ENCODE data around the gene GALNT10.

GALNT10 gene

DNA sequence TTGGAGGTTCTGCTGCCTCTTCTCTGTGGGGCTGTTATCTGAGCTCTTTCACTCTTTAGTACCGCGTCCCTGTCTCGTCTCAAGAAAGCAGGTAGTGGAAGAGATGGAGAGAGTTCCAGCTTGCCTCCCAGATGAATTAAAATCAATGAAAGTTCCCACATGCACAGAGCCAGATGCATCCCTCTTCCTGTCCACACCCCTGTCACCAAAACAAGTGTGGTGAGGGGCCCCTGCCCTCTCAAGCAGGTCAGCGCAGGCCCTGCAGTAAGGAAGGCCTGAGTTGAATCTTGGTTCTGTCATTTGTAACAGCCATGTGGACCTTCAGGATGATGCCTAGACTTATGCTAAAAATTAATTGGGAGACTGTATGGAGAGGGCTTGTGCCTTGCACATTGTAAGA, 26.9 kb downstream of the GALNT10 start:
- no peak overlapping the region for H3K4me3 ChIP-seq
- H3K4me1 ChIP-seq, result peaks cover 24 to 82% (median 56%) of the 10 kb centered on the region in 10 experiments
- no peaks in the 10 kb centered on the region for H3K9me3 ChIP-seq (replicated peaks in 1 of 11)
- no peak overlapping the region for H3K27ac ChIP-seq
- H3K36me3 ChIP-seq, result peaks cover 0 to 11% (median 0%) of the 10 kb centered on the region in 11 experiments; a peak in 6 of 22 replicates
- peaks cover 0 to 11% (median 0%) of the 10 kb centered on the region in 11 experiments; a peak in 4 of 22 replicates for H4K20me1 ChIP-seq
- TF ChIP-seq Cebpa-rat (IDR thresholded peaks at IDR 0.05), result no peak
- H3K9ac ChIP-seq, result no peak overlapping the region
- H3K27me3 ChIP-seq, result no peaks in the 10 kb centered on the region
- H3K4me2 ChIP-seq, result peak overlapping the region; percentile 17 to 72 (median 50)

DNA sequence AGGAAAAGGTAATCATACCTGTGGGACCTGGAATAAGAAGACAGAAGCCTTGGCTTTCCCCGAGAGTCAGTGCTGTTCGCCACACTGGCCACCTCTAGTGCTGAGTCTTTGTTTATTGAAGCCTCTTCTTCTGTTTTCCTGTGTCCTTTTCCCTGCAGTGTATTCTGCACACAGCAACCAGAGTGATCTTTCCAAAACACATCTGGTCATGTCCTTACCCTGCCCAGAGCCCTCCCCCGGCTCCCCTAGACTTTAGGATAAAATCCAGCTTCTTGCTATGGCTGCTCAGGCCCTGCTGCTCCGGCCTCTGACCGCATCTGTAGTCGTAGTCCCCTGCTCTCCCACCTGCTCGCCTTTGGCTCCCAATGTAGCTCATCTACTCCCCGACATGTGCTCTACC, 28.3 kb downstream of the GALNT10 start:
- Histone ChIP-seq H3K4me1 (peaks cover 22 to 77% (median 44%) of the 10 kb centered on the region in 10 experiments), H3K27ac (no peak overlapping the region), H3K27me3 (no peaks in the 10 kb centered on the region), H3K4me3 (no peak overlapping the region), H3K4me2 (no peak overlapping the region), H3K9ac (no peak overlapping the region), H3K9me3 (replicated peaks in 1 of 11) (no peaks in the 10 kb centered on the region), H4K20me1 (peaks cover 0 to 11% (median 0%) of the 10 kb centered on the region in 11 experiments; a peak in 4 of 22 replicates), H3K36me3 (peaks cover 0 to 11% (median 0%) of the 10 kb centered on the region in 11 experiments; a peak in 6 of 22 replicates)
- TF ChIP-seq Cebpa-rat (IDR thresholded peaks at IDR 0.05), result no peak

DNA sequence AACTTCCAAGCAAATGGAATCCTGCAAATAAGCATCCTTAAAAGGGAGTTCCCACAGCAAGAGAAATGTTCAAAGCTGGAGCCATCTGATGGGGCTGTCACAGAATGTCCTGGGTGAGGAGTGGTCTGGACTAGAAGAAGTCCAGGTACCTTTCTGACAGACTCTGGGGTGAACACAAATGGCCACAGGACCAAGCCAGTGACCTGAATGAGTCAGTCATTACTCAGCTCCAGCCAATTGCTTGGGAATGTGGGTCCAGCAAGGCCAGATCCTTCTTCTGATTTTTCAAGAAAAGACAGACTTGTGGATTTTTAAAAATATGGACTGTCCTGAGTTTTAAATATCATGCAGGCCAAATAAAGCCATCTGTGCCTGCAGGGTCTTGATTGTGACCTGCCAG, 30.1 kb downstream of the GALNT10 start:
- peaks cover 0 to 9% (median 0%) of the 10 kb centered on the region in 11 experiments; a peak in 4 of 22 replicates for H4K20me1 ChIP-seq
- H3K36me3 ChIP-seq, result peaks cover 0 to 11% (median 0%) of the 10 kb centered on the region in 11 experiments; a peak in 6 of 22 replicates
- no peak overlapping the region for H3K9ac ChIP-seq
- H3K27me3 ChIP-seq, result no peaks in the 10 kb centered on the region
- TF ChIP-seq Cebpa-rat (IDR thresholded peaks at IDR 0.05), result no peak
- H3K4me1 ChIP-seq, result peaks cover 13 to 69% (median 30%) of the 10 kb centered on the region in 10 experiments
- H3K4me3 ChIP-seq, result no peak overlapping the region
- peak overlapping the region in 1 of 11 experiments; percentile 72; a peak in 1 of 22 replicates for H3K27ac ChIP-seq
- H3K4me2 ChIP-seq, result peak overlapping the region in 7 of 11 experiments; percentile 3 to 79 (median 29); a peak in 8 of 22 replicates
- H3K9me3 ChIP-seq (replicated peaks in 1 of 11), result peaks cover 0 to 10% (median 5%) of the 10 kb centered on the region in 11 experiments; a peak in 8 of 22 replicates

- H4K20me1 ChIP-seq, result peaks cover 0 to 6% (median 0%) of the 10 kb centered on the region in 11 experiments; a peak in 4 of 22 replicates
- H3K4me3 ChIP-seq, result no peak overlapping the region
- H3K27ac ChIP-seq, result peak overlapping the region in 4 of 11 experiments; percentile 44 to 72 (median 69); a peak in 6 of 22 replicates
- H3K36me3 ChIP-seq, result peaks cover 0 to 14% (median 0%) of the 10 kb centered on the region in 11 experiments; a peak in 6 of 22 replicates
- peak overlapping the region in 5 of 11 experiments; percentile 29 to 79 (median 67); a peak in 9 of 22 replicates for H3K4me2 ChIP-seq
- H3K9ac ChIP-seq, result peak overlapping the region in 3 of 11 experiments; percentile 25 to 53 (median 51); a peak in 5 of 22 replicates
- no peak for TF ChIP-seq Cebpa-rat (IDR thresholded peaks at IDR 0.05)
- peaks cover 12 to 61% (median 27%) of the 10 kb centered on the region in 10 experiments for H3K4me1 ChIP-seq
- peaks cover 3 to 15% (median 9%) of the 10 kb centered on the region in 11 experiments; a peak in 19 of 22 replicates for H3K9me3 ChIP-seq (replicated peaks in 1 of 11)
- no peaks in the 10 kb centered on the region for H3K27me3 ChIP-seq
These were observed 30.9 kb downstream of the GALNT10 start for GRCh38 chr5:154221371-154221896.

- Histone ChIP-seq H3K27ac (no peak overlapping the region), H3K4me1 (peaks cover 2 to 52% (median 18%) of the 10 kb centered on the region in 10 experiments), H4K20me1 (peaks cover 0 to 6% (median 0%) of the 10 kb centered on the region in 11 experiments; a peak in 3 of 22 replicates), H3K9ac (no peak overlapping the region; a peak in 1 of 22 replicates), H3K4me2 (peak overlapping the region in 2 of 11 experiments; percentile 75 to 79; a peak in 2 of 22 replicates), H3K4me3 (no peak overlapping the region), H3K36me3 (peaks cover 0 to 20% (median 5%) of the 10 kb centered on the region in 11 experiments; a peak in 9 of 22 replicates), H3K9me3 (replicated peaks in 1 of 11) (peaks cover 13 to 25% (median 19%) of the 10 kb centered on the region in 11 experiments), H3K27me3 (no peaks in the 10 kb centered on the region)
- TF ChIP-seq Cebpa-rat (IDR thresholded peaks at IDR 0.05), result no peak
These were observed 31.9 kb downstream of the GALNT10 start for GRCh38 chr5:154222414-154222813.

- Histone ChIP-seq H3K9me3 (replicated peaks in 1 of 11) (peaks cover 19 to 34% (median 28%) of the 10 kb centered on the region in 11 experiments), H4K20me1 (peaks cover 0 to 6% (median 0%) of the 10 kb centered on the region in 11 experiments; a peak in 2 of 22 replicates), H3K4me2 (peak overlapping the region in 2 of 11 experiments; percentile 46 to 51; a peak in 3 of 22 replicates), H3K4me3 (no peak overlapping the region), H3K27ac (no peak overlapping the region), H3K4me1 (peaks cover 0 to 49% (median 14%) of the 10 kb centered on the region in 10 experiments; a peak in 16 of 20 replicates), H3K36me3 (peaks cover 0 to 27% (median 5%) of the 10 kb centered on the region in 11 experiments; a peak in 12 of 22 replicates), H3K9ac (no peak overlapping the region), H3K27me3 (no peaks in the 10 kb centered on the region)
- TF ChIP-seq Cebpa-rat (IDR thresholded peaks at IDR 0.05), result no peak
These were observed 32.8 kb downstream of the GALNT10 start for GRCh38 chr5:154223320-154223719.

DNA sequence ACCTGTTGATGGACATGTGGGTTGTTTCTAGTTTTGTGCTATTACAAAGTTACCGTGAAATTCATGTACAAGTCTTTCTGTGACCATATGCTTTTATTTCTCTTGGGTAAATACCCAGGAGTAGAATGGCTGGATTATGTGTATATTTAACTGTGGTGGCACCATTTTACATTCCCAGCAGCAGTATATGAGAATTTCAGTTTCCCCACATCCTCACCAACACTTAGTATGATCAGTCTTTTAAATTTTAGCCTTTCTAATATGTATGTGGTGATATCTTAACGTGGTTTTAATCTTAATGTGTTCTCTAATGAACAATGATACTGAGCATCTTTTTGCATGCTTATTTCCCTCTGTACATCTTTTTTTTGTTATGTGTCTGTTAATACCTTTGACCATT, 36.6 kb downstream of the GALNT10 start:
- Histone ChIP-seq H4K20me1 (no peaks in the 10 kb centered on the region; a peak in 1 of 22 replicates), H3K27ac (no peak overlapping the region), H3K9me3 (replicated peaks in 1 of 11) (peaks cover 19 to 36% (median 30%) of the 10 kb centered on the region in 11 experiments), H3K4me2 (no peak overlapping the region), H3K4me3 (no peak overlapping the region), H3K27me3 (no peaks in the 10 kb centered on the region), H3K36me3 (peaks cover 0 to 28% (median 5%) of the 10 kb centered on the region in 11 experiments; a peak in 9 of 22 replicates), H3K4me1 (peaks cover 0 to 36% (median 2%) of the 10 kb centered on the region in 10 experiments; a peak in 8 of 20 replicates), H3K9ac (no peak overlapping the region)
- TF ChIP-seq Cebpa-rat (IDR thresholded peaks at IDR 0.05), result no peak

DNA sequence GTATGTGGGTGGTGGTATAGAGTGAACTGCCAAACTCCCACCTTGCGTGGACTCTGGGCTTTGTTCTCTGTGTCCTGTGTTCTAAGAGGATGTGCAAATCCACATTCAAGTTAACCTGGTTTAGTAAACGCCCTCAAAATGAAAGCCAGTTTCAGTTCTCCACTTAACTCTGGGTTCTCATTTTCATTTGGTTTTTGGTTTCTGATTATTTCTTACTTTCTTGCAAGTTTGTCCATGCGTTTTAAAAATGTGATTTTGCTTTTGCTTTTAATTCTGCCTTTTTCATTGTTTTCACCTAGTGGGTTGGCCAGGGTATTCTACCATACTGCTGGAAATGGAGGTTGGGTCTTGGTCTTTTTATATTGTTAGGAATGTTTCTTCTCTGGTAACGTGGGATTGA, 38.2 kb downstream of the GALNT10 start:
- H3K4me2 ChIP-seq, result peak overlapping the region in 3 of 11 experiments; percentile 1 to 36 (median 33); a peak in 3 of 22 replicates
- TF ChIP-seq Cebpa-rat (IDR thresholded peaks at IDR 0.05), result no peak

DNA sequence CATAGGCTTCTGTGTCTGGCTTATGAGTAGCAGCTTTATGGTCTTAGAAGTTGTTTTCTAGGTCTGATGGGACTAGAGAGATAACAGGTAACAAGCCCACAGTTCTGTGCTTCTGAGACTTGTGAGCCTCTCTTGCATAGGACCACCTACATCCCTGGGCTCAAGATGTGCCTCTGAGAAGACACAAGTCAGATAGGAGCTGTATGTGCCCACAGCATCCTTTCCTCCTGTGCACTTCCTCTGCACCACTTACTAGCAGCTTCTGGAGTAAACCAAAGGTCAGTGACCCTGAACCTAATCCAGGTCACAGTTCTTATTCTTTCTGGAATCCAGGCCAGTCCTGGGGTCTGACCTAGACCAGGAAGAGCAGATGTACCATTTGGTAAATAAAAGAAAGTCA, 40.0 kb downstream of the GALNT10 start:
- Histone ChIP-seq H3K4me2 (no peak overlapping the region), H4K20me1 (peaks cover 0 to 8% (median 0%) of the 10 kb centered on the region in 11 experiments; a peak in 2 of 22 replicates), H3K9me3 (replicated peaks in 1 of 11) (peaks cover 19 to 27% (median 25%) of the 10 kb centered on the region in 11 experiments), H3K27me3 (no peaks in the 10 kb centered on the region), H3K4me3 (no peak overlapping the region), H3K27ac (no peak overlapping the region), H3K9ac (no peak overlapping the region), H3K36me3 (peaks cover 0 to 28% (median 5%) of the 10 kb centered on the region in 11 experiments; a peak in 9 of 22 replicates), H3K4me1 (peaks cover 0 to 23% (median 2%) of the 10 kb centered on the region in 10 experiments; a peak in 8 of 20 replicates)
- TF ChIP-seq Cebpa-rat (IDR thresholded peaks at IDR 0.05), result no peak

More for the DNA sequence above, 38.2 kb downstream of the GALNT10 start:
- Histone ChIP-seq H4K20me1 (peaks cover 0 to 8% (median 0%) of the 10 kb centered on the region in 11 experiments; a peak in 2 of 22 replicates), H3K27ac (no peak overlapping the region), H3K4me1 (peaks cover 0 to 20% (median 2%) of the 10 kb centered on the region in 10 experiments; a peak in 8 of 20 replicates), H3K9me3 (replicated peaks in 1 of 11) (peaks cover 19 to 36% (median 30%) of the 10 kb centered on the region in 11 experiments), H3K4me3 (no peak overlapping the region), H3K9ac (no peak overlapping the region), H3K27me3 (no peaks in the 10 kb centered on the region), H3K36me3 (peaks cover 0 to 28% (median 5%) of the 10 kb centered on the region in 11 experiments; a peak in 9 of 22 replicates)
